ENCODE measurements around the gene OTUD5.

DNA sequence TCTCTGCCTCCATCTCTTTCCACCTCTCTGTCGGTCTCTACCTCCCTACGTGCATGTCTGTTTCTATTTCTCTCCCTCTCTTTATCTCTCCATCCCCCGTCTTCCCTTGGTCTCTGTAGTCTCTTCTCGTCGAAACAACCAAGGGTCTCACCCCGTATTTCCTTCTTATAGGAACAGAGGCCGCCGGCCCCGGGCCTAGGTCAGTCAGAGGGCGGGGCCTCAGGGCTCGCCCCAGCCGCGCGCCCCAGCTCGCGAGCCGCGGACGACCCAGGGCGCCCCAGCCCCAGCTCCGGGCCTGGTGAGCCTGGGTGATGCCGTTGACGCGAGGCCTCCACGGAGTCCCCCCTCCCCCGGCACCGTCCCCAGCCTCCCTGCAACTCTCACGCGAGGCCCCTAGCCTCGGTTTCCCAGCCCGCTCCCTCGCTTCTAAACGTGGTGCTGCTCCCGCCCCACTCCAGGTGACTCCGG lies 66.4 kb downstream of the OTUD5 start:
- TF ChIP-seq, protein P1, sequence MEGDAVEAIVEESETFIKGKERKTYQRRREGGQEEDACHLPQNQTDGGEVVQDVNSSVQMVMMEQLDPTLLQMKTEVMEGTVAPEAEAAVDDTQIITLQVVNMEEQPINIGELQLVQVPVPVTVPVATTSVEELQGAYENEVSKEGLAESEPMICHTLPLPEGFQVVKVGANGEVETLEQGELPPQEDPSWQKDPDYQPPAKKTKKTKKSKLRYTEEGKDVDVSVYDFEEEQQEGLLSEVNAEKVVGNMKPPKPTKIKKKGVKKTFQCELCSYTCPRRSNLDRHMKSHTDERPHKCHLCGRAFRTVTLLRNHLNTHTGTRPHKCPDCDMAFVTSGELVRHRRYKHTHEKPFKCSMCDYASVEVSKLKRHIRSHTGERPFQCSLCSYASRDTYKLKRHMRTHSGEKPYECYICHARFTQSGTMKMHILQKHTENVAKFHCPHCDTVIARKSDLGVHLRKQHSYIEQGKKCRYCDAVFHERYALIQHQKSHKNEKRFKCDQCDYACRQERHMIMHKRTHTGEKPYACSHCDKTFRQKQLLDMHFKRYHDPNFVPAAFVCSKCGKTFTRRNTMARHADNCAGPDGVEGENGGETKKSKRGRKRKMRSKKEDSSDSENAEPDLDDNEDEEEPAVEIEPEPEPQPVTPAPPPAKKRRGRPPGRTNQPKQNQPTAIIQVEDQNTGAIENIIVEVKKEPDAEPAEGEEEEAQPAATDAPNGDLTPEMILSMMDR (IDR thresholded peaks at IDR 0.05) = no peak
- TF ChIP-seq POLR2A (IDR thresholded peaks at IDR 0.05) (no peak), POLR2AphosphoS5 (IDR thresholded peaks at IDR 0.05; ENCODE audit: insufficient read depth in 1 of 2, low read depth in 1 of 2) (no peak)
